ENCODE results near the gene KLHDC10. TPM values are rescaled to one million over a fixed set of nuclear protein-coding genes. Genes with fewer than 3 reads are reported as not detected.

Gene KLHDC10
- total and polyA plus RNA-seq, 2 of the 13 experiments (the other 11 are each of a cell fraction or from before 2014, with no cell fraction given): 11.9 to 21.6 TPM

DNA sequence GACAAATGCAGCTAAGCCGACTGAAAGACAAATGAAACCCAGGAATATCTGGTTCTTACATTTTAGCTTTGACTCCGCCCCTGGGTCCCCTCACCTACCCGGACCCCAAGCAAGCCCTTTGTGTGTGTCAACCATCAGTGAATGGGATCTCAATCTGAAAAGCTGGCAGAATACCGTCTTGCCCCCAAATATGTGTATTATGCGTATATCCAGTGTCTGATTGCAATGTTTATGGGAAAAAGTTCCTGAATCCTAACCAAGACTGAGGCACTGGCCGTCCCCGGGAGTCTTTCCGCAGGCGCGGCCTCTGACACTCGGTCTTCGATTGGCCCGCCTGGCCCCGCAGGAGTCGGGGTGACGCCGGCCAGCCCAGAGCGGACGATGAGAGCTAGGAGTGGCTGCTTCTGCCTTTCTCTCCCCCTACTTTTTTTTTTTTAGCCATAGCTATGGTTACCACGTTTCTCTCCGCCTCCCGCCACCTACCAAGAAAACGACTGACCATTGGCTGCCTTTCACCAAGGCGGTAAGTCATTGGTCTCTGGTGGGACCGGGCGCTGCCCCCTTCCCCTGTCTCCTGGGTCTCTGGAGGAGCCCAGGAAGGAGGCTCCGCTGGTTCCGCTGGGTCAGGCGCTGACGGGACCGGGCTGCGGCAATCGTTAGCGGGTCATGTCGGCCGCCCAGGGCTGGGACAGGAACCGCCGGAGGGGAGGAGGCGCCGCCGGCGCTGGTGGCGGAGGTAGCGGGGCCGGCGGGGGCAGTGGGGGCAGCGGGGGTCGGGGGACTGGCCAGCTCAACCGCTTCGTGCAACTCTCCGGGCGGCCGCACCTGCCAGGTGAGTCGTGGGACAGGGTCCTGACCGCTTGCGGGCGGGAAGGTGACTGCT, at the start of gene KLHDC10 (continued):
- TF ChIP-seq NFKB2 (CRISPR knock-in tag; IDR thresholded peaks at IDR 0.05; ENCODE audit: borderline replicate concordance) (peak; percentile 85; the same call in 1 of the 2 replicates), TARDBP (CRISPR knock-in tag; IDR thresholded peaks at IDR 0.05) (peak; percentile 88; the same call in 1 of the 2 replicates), NR3C1 (CRISPR knock-in tag; IDR thresholded peaks at IDR 0.05) (no peak), ZFP36L1 (CRISPR knock-in tag; IDR thresholded peaks at IDR 0.05) (no peak), ZFP36L2 (CRISPR knock-in tag; IDR thresholded peaks at IDR 0.05) (no peak), ZNF10 (CRISPR knock-in tag; IDR thresholded peaks at IDR 0.05; ENCODE audit: borderline replicate concordance, low read depth) (no peak), ZNF224 (CRISPR knock-in tag; IDR thresholded peaks at IDR 0.05) (no peak), ZNF83 (CRISPR knock-in tag; IDR thresholded peaks at IDR 0.05; ENCODE audit: borderline replicate concordance) (no peak), ZNF7 (CRISPR knock-in tag; IDR thresholded peaks at IDR 0.05) (no peak), ZNF850 (CRISPR knock-in tag; conservative IDR thresholded peaks at IDR 0.05) (no peak), ZNF207 (IDR thresholded peaks at IDR 0.05; ENCODE audit: borderline replicate concordance) (no peak), CBX1 (IDR thresholded peaks at IDR 0.05; ENCODE audit: low read depth) (no peak), RORA (CRISPR knock-in tag; IDR thresholded peaks at IDR 0.05) (no peak), ZNF121 (CRISPR knock-in tag; IDR thresholded peaks at IDR 0.05) (0 out of 2 replicates have a peak, but pooled peaks have one; percentile 36), THYN1 (CRISPR knock-in tag; IDR thresholded peaks at IDR 0.05; ENCODE audit: borderline replicate concordance, low read depth) (no peak), MLLT10 (CRISPR knock-in tag; IDR thresholded peaks at IDR 0.05) (no peak)
- TF ChIP-seq, protein P1, sequence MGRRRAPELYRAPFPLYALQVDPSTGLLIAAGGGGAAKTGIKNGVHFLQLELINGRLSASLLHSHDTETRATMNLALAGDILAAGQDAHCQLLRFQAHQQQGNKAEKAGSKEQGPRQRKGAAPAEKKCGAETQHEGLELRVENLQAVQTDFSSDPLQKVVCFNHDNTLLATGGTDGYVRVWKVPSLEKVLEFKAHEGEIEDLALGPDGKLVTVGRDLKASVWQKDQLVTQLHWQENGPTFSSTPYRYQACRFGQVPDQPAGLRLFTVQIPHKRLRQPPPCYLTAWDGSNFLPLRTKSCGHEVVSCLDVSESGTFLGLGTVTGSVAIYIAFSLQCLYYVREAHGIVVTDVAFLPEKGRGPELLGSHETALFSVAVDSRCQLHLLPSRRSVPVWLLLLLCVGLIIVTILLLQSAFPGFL (CRISPR knock-in tag; IDR thresholded peaks at IDR 0.05): no peak
- TF ChIP-seq, protein P2, sequence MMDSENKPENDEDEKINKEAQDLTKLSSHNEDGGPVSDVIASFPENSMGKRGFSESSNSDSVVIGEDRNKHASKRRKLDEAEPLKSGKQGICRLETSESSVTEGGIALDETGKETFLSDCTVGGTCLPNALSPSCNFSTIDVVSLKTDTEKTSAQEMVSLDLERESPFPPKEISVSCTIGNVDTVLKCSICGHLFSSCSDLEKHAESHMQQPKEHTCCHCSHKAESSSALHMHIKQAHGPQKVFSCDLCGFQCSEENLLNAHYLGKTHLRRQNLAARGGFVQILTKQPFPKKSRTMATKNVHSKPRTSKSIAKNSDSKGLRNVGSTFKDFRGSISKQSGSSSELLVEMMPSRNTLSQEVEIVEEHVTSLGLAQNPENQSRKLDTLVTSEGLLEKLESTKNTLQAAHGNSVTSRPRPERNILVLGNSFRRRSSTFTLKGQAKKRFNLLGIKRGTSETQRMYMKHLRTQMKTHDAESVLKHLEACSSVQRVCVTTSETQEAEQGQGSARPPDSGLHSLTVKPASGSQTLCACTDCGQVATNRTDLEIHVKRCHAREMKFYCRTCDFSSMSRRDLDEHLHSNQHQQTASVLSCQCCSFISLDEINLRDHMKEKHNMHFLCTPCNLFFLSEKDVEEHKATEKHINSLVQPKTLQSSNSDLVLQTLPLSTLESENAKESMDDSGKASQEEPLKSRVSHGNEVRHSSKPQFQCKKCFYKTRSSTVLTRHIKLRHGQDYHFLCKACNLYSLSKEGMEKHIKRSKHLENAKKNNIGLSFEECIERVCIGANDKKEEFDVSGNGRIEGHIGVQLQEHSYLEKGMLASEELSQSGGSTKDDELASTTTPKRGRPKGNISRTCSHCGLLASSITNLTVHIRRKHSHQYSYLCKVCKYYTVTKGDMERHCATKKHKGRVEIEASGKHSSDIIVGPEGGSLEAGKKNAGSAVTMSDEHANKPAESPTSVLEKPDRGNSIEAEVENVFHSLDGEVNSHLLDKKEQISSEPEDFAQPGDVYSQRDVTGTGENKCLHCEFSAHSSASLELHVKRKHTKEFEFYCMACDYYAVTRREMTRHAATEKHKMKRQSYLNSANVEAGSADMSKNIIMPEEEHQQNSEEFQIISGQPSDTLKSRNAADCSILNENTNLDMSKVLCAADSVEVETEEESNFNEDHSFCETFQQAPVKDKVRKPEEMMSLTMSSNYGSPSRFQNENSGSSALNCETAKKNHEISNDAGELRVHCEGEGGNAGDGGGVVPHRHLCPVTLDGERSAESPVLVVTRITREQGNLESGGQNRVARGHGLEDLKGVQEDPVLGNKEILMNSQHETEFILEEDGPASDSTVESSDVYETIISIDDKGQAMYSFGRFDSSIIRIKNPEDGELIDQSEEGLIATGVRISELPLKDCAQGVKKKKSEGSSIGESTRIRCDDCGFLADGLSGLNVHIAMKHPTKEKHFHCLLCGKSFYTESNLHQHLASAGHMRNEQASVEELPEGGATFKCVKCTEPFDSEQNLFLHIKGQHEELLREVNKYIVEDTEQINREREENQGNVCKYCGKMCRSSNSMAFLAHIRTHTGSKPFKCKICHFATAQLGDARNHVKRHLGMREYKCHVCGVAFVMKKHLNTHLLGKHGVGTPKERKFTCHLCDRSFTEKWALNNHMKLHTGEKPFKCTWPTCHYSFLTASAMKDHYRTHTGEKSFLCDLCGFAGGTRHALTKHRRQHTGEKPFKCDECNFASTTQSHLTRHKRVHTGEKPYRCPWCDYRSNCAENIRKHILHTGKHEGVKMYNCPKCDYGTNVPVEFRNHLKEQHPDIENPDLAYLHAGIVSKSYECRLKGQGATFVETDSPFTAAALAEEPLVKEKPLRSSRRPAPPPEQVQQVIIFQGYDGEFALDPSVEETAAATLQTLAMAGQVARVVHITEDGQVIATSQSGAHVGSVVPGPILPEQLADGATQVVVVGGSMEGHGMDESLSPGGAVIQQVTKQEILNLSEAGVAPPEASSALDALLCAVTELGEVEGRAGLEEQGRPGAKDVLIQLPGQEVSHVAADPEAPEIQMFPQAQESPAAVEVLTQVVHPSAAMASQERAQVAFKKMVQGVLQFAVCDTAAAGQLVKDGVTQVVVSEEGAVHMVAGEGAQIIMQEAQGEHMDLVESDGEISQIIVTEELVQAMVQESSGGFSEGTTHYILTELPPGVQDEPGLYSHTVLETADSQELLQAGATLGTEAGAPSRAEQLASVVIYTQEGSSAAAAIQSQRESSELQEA (CRISPR knock-in tag; IDR thresholded peaks at IDR 0.05; ENCODE audit: not compliant biosample characterization): no peak
- TF ChIP-seq, protein P3, sequence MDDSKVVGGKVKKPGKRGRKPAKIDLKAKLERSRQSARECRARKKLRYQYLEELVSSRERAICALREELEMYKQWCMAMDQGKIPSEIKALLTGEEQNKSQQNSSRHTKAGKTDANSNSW (CRISPR knock-in tag; IDR thresholded peaks at IDR 0.05; ENCODE audit: borderline replicate concordance): no peak
- TF ChIP-seq, protein P4, sequence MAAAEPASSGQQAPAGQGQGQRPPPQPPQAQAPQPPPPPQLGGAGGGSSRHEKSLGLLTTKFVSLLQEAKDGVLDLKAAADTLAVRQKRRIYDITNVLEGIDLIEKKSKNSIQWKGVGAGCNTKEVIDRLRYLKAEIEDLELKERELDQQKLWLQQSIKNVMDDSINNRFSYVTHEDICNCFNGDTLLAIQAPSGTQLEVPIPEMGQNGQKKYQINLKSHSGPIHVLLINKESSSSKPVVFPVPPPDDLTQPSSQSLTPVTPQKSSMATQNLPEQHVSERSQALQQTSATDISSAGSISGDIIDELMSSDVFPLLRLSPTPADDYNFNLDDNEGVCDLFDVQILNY (CRISPR knock-in tag; conservative IDR thresholded peaks at IDR 0.05): no peak
